HCT116 (cell line): ENCODE results near the gene SLC22A23.

Source experiments
- EZH2 ChIP-seq: fragments of 200-600 bp; sonication (generic); IDR thresholded peaks from 2 replicates; pipeline ENCODE4 v1.6.1; 2017; ENCODE audit warnings: antibody characterized with exemption, mixed run types
- YY1 ChIP-seq: IDR thresholded peaks from 2 replicates; pipeline ENCODE4 v1.6.1; 2011; ENCODE audit warnings: low read length, low read depth, moderate library complexity, mild to moderate bottlenecking; ENCODE audit not compliant: insufficient replicate concordance; ENCODE audit errors: extremely low read depth
- TF ChIP-seq, protein P1 (sequence below): IDR thresholded peaks from 2 replicates; pipeline ENCODE4 v1.6.1; 2012

DNA sequence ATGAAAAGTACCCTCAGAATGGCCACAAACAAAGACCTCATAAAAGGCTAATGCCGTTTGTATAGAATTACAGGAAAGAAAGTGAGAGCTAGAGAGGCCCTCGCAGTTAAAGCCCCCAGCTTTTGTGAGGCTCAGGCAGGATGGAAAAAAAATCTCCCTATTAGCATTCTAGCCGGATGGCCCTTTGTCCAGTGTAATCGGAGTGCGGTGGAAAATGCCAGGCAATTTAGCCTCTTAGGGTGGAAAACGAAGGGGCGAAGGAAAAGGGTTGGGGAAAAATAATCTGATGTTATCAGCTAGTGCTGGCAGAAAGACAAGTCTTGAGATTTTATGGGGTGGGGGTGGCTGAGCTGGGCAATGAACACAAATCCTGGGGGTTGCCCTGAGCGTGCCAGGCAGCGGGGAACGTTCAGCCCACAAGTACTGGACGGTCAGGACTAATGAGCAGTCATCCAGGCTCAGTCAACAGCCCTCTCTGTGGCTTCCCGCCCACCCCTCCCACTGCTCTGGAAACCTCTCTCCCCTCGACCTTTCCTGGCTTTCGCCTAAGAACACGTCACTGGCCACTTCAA lies 105.7 kb downstream of the SLC22A23 start:
- no peak for TF ChIP-seq EZH2
- TF ChIP-seq YY1, result no peak
- TF ChIP-seq, protein P1, sequence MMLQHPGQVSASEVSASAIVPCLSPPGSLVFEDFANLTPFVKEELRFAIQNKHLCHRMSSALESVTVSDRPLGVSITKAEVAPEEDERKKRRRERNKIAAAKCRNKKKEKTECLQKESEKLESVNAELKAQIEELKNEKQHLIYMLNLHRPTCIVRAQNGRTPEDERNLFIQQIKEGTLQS, result no peak
